HG02610 (cell line): ENCODE results near the gene CTNNA3.

Experiments
- ATAC-seq: cut with Tn5 transposase; IDR thresholded peaks from one replicate; pipeline ENCODE4 v1.9.1; 2021; ENCODE audit warnings: mild to moderate bottlenecking, moderate library complexity; ENCODE audit not compliant: unreplicated experiment

The CTNNA3 gene

DNA sequence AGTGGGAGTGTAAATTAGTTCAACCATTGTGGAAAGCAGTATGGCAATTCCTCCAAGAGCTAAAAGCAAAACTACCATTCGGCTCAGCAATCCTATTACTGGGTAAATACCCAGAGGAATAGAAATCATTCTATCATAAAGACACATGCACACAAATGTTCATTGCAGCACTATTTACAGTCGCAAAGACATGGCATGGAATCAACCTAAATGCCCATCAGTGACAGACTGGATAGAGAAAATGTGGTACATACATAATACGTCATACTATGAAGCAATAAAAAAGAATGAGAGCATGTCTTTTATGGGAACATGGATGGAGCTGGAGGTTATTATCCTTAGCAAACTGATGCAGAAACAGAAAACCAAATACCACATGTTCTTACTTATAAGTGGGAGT, 1646.7 kb downstream of the CTNNA3 start:
- no peak for ATAC-seq

DNA sequence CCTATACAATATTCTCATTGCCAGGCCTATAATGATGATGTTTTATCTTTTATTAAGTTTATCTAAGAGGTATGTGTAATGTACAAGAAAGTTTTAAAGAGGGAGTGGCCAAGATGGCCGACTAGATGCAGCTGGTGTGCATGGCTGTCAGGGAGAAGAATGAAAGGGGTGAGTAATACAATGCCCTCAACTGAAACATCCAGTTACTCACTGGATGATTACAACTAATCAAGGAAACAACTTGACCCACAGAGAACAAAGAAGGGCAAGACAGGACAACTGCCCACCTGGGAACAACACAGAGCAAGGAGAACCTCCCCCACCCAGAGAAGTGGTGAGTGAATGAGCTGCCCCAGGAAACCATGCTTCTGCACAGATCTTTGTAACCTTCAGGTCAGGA, 1650.1 kb downstream of the CTNNA3 start:
- ATAC-seq: no peak

DNA sequence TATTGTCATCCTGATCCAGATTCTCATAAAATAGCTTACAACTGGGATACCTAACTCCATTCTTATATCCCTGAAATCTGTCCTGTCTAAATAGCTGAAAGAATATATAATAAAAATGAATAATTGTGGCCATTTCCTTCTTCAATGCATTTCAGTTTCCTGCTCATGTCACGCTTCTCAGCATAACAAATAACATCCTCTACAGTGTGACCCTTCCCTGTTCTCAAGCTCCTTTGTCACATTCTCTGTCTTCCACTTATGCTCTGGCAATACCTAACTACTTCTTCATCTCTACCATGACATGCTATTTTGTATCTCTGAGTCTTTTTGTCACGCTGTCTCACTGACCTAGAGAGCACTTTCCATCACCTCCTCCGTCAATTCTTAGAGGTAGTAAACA, 1654.2 kb downstream of the CTNNA3 start:
- ATAC-seq: no peak

DNA sequence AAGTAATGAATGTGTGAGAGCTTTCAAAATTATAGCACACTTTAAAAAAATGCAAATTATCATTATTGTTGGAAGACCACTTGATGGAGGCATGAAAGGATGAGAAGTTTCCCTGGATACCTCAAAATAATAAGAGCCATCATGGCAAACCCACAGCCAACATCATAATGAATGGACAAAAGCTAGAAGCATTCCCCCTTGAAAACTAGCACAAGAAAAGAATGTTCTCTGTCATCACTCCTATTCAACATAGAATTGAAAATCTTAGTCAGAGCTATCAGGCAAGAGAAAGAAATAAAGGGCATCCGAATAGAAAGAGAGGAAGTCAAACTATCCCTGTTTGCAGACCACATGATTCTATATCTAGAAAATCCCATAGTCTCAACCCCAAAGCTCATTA, 1657.4 kb downstream of the CTNNA3 start:
- no peak for ATAC-seq

DNA sequence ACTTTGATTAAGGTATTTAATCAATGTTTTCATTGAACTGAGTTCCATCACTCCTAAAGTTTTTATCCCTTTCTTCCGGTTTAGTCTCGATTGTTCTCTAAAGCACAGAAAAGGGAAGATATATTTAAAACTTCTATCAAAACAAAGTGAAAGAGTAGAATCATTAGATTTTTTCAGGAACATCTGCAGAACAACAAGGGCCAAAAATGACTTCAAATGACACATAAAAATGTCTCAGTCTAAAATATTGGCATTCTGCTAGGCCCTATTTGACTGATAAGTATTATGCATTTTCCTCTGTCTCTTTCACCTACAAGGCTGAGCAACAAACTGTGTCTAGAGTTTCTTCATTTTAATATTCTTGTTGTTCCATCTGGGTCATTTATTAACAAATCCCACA, 1669.7 kb downstream of the CTNNA3 start:
- ATAC-seq: no peak

DNA sequence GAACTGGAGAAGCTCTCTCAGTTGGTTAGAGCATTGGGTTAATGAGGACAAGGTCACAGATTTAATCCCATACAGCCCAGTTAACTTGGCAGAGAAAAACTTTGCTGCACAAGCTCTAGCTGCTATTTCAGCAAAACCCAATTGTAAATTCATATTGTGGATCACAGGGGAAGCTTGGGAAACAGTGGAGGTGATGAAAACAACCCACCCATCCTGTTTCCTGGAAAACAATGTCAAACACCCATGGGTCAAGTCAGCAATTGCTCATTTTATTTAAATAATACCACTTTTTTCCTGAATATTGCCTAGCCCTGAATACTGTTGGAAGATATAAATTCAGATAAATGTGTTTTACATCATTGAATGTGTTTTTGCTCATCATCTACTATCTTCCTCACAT, 1670.8 kb downstream of the CTNNA3 start:
- no peak for ATAC-seq

DNA sequence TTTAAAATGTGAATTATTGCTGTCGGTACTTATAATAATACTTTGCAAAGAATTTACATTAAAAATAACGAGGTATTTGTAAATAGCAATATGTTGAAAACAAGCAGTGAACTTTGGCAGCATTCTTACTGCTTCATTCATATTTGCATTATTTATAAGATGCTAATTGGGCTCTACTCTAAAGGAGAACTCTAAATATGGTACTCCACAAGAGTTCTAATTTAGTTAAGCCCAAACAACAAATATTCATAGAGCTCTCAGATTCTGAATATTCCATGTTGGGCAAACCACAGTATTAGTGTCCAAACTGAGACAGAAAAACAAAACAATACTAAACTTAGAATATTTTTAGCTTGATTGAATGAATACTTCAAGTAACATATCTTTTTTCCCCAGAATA, 1674.6 kb downstream of the CTNNA3 start:
- no peak for ATAC-seq

DNA sequence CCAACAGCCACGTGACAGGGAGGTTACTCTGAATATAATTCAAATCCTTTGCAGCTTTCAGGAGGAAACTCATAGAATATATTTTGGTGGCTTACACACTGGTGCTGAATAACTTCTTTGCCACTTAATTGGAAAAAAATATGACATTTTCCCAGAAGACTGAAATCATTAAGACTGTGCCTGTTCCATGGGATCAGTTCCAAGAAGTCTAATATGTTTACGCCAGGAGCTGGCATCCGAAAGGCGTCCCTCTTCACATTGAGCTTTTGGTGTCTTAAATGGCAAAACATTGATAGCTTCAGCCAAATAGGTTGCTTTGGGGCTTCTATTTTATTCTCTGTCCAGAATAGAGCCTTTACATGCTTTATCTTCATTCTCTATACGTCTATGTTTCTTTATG, 1687.8 kb downstream of the CTNNA3 start:
- ATAC-seq: no peak

DNA sequence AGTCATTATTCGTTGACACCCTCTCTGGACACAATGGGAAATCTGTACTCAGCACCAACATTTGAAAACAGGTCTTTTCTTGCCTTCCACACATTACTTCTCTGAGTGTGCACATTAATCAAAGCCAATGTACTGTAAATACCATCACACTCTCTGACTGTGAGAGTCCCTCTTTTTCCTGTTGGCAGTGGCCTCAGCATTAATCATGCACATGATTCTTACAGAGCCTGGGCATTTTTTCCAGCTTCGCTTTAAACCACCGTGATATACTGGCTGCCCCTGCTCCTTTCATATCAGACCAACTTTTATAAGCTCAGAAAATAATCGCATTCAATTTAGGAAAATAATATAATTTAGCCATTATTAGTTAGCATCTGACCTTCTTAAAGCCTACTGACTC, 1689.6 kb downstream of the CTNNA3 start:
- no peak for ATAC-seq

DNA sequence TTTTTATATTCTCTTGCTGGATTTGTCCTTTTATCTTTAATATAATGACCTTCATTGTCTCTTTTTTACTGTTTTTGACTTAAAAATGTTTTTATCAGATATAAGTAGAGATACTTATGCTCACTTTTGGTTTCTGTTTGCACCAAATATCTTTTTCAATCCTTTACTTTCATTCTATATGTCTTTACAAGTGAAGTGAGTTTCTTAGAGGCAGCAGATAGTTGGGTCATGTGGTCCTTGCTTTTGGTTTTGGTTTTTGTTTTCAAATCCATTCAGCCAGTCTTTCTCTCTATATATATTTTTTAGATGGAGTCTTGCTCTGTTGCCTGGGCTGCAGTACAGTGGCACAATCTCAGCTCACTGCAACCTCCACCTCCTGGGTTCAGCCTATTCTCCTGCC, 1702.5 kb downstream of the CTNNA3 start:
- ATAC-seq: no peak

DNA sequence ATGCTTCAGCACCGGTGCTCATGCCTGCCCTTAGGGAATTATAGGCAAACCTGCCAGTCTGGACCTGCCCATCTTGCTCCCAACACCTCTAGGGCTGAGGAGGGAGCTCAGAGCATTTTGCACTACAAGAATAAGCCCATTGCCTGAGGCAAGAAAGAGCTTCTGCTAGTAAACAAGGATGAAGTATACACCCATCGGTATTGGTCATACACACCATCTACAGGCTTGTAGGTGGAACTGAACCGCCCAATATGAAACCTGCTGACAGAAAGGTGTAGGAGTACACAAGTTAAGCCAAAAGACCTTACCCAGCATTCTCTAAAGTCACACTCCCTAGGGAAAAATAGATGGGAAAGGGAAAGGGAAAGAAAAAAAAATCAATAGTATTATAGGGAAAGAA, 1727.1 kb downstream of the CTNNA3 start:
- ATAC-seq: no peak

DNA sequence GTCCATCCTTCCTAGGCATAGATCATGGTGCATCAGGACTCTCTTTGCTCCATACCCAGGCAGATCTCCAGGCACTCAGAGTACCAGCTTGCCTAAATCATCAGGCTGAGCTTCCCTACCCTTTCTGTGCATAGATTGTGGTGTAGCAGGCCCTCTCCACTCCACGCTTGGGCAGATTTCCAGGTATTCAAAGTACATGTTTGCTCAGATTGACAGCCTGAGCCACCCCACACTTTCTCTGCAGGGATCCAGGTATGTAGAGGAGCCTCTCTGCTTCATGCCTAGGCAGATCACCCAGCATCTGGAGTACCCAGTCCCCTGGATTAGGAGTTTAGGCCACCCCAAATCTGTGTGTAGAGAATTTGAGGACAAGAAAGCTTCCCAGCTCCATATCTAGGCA, 1727.6 kb downstream of the CTNNA3 start:
- no peak for ATAC-seq

DNA sequence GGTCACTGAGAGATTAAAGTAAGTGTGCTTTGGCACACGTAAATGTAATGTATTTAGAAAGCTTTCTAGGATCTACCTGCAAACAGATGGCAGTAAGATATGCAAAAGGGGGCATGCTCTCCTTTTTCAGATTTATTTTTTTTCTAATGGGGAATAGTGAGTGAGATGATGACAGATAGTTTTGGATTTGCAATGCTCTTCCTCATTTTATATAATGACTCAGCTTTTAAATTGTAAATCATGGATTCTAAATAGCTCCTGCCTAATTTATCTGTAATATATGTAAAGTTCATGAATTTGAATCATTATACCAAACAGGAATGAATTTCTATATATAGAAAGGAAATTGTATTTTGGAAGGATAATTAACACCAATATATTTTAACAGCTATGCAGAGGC, 1731.8 kb downstream of the CTNNA3 start:
- no peak for ATAC-seq

DNA sequence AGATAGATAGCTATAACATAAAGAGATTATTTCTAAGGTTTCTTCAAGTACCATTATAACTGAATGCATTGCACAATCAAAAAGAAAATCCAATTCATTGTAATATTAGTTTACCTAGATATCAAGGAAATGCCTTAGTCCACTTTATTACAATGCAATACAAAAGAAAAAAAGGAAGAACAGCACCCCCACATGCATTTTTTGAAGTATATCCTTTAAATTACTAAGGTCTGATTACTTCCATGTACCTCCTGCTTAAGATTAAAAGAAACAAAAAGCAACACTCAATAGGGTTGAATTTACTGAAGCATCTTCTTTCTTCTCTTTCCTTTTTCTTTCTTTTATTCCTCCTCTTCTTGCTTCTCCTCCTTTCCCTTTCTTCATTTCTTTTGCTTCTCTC, 1743.9 kb downstream of the CTNNA3 start:
- ATAC-seq: no peak

DNA sequence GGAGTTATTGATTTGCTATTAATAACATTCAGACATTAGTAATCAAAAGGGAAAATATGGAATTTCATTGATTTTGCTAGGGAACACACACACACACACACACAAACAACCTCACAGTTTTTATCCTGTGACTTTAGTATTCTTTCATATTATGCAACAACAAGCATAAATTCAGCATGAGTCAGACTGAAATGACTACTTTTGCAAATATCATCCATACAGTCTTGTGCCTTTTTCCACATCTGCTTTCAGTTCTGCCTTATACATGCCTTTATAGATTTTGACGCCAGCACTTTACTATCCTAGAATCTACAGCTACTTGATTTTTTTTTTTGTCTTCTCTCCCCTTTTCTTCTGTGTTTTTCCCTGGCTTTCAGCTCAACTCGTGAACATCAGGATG, 1745.9 kb downstream of the CTNNA3 start:
- no peak for ATAC-seq

DNA sequence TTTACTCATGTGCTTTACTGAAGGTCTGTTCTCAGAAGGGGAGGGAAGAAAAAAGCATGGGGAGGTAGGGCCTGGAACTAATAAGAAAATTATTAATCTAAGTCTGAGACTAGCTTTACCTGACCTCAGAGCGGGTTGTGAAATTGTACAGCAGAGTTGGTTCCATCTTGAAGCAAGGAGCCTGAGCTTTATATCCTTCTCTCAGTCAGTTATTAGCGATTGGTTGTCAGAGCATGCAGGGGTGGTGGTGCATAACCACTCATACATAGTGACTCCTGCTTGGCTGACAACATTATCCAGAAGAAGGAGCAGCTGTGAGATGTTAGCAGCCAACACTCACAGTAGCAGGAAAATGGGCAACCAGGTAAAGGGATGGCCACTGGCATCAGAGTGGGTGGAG, 1746.5 kb downstream of the CTNNA3 start:
- ATAC-seq: no peak

DNA sequence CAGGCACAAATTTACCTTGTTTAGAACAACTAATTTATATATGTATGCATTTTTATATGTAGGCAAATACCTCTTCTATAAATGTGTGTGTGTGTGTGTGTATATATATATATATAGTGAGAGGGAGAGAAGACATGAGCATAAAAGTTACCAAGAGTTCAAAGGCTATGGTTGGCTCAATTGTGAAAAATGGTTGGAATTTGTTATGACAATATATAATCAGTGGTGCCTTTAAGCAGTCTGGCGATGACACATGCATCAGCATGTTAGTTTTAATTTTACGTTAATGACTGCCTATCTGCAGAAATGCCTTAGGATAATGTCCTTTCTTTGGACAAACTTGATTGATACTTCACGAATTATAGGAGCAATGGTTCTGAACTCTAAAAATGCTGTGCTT, 1750.9 kb downstream of the CTNNA3 start:
- ATAC-seq: no peak

DNA sequence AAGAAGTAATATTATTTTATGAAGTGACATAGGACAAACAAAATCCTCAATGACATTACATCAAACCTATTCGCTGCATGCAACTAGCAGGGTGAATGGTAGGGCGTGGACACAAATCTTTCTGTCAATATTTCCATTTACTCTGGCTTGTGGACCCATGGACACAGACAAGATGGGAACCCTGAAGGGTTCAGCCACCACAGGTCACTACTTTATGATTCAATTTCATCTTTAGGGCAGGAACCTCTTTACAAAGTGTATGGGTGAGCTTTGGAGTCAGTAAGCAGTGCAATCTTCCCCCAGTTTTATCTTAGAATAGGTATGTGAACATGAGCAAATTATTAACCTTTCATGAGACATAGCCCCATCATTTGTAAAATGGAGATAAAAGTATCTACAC, 1752.5 kb downstream of the CTNNA3 start:
- no peak for ATAC-seq

DNA sequence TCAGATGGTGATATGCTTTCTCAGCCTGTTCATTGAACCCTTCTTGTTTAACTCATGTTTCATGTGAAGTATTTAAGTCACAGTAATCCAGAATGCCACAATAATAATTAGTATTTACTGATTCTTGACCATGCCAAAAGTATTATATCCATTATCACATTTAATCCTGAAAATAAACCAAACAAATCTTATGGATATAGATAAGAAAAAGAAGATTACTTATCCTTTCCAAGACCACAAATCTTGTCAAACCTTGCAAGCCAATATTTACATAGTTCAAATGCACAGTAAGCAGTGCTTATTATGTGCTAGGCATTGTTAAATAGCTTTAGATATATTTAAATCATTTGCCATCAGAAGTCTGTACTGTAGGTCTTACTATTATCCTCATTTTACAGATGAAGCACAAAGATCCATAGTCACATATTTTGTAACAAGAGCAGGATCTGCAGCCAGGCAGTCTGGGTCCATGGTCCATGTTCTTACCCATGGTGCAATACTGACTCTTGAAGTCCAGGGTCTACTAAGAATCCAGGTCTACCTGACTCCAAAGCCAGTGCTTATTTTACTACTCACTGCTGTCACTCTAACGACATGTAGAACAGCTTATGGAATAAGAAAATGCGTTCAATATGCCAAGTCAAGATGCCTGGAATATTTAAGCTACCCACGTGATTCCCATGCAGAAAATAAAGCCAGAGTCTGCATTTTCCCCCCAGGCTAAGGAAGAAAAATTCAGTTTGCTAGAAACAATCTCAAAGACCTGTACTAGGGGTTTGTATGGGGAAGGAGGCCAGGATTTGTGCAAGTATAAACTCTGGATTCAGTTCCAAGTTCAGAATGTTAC, 1755.0 kb downstream of the CTNNA3 start:
- ATAC-seq: no peak

DNA sequence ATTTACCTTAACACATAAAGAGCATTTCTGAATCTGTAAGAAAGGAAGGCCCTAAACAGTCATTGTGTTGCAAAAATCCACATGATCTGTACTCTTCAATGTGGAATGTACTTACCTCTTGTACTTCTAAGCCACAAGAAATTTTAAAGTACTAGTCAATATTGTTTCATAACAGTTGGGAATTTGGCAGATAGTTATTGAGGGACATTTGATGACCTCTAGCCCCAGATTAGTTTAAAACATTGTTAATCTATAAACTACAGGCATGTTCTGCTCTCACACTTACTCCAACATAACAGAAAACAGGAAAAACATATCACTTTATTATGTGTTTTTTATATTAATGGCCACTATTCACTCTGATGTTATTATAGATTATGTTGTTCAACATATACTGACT, 1755.9 kb downstream of the CTNNA3 start:
- ATAC-seq: no peak

DNA sequence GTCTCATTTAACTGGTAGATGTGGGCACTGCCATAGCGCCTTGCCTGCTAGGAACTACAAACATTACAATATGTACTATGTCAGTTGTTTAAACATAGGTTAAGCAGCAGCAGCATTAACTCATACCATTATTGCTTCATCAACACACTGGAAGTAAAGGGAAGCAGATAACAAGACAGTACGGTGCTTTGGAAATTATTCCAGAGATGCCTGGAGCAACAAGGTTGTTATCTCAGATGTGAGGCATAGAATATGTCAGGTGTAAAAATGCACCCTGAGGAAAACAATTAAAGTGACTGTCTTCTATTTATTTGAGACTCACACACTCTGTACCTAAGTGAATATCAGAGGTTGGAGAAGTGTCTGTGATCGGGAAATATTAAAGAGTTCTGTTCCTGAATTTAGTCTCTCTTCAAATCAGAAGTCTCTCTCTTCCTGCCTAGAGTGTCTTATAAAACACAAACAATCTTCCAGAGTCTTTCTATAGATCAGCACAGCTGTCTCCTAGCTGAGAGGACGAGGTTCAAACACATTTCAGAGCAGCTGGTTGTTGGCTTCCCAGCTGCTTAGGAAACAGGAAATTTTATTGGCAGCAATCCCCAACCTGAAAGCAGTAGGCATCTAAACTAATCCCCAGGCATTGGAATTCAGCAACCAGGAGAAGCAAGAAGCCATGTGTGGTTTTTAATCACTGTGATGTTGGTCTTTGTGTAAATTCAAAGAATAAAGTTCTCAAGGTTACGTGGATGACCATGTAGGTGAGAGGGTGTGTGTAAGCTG, 1764.5 kb downstream of the CTNNA3 start:
- ATAC-seq: no peak

DNA sequence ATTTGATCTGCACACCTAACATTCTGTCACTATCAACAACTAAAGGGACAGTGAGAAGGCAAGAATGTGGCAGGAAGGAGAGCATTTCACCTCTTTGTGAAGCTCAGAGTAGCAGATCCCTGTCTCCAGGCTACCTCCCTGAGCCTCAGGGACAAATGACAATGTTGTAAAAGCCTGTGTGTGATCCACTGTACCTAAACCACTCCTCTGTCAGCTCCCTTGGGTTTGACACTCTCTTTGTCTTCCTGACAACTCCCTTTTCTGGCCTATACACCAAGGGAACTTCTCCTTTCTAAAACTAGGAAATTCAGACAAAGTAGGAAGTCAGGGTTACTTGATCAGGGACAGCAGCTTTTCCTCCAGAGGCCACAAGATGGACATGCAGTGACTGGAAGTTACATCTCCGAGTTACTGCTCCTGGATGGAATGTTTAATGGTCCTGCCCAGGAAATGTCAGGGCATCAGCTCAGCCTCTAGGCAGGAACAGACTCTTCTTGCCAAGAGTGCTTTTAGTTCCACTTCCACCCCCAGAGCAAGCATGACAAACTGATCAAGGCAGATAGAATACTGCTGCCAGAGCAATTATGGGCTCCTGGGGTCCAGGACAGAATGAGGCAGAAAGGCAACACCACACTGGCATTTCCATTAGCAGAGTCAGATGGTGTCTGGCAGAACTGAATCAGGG, 1784.7 kb downstream of the CTNNA3 start:
- ATAC-seq: no peak
